Adrenal gland (tissue), 12 donors: ENCODE results near the gene FCGR1A. TPM values are rescaled to one million over a fixed set of nuclear protein-coding genes. Genes with fewer than 3 reads are reported as not detected.

Experiments used
- polyA plus RNA-seq, 3 donors: library from polyadenylated mRNA; stranded (reverse); fragments of 200-250 nt in 2 of 3; fragments of 350-450 nt in 1 of 3; fragmentation: Illumina TruSeq in 1 of 3; extraction: RNeasy Lipid Tissue Mini Kit (QIAGEN cat#74804) in 1 of 3; gene quantifications; one replicate each; pipeline ENCODE4 v1.2.3, GENCODE V29; 2013 to 2014
- total RNA-seq, 9 donors: library from RNA; depleted of rRNA in 4 of 9; stranded (reverse); fragments of >200 nt in 4 of 9; fragments of 120-200 nt in 1 of 9; fragmentation: NEBNext Ultra II Directional in 1 of 9; extraction: Animal tissue kit (Norgen Biotek cat#: 25700) in 1 of 9; gene quantifications; one replicate each; pipeline versions ENCODE4 v1.1.0 to v1.2.4, GENCODE V29; 2013 to 2023
- donor health status: healthy with polysubstance abuse.
- donor health status: Bipolar disorder and iron deficiency.
- donor health status: DM: yes; HTN: yes; CAD: no.
- donor health status: DM: no; HTN: no; CAD: no.
- donor health status: DM: no; HTN: no; CAD: no.
- donor health status: DM: yes; HTN: yes; CAD: no.

The FCGR1A gene
- total and polyA plus RNA-seq, 12 donors, result 2.3 to 64.2 (median 20.9) TPM

Other genes starting within 250 kb of the FCGR1A start
- not detected for gene PPIAL4C, start 198.8 kb upstream of the FCGR1A start, total RNA-seq
- 1 to 10 TPM in 1 of 3 donors, not detected in 2; 1.0 TPM for gene PPIAL4C, start 198.8 kb upstream of the FCGR1A start, polyA plus RNA-seq
- gene BOLA1, start 116.9 kb downstream of the FCGR1A start, total RNA-seq, result 10 to 100 TPM; 12.3 to 63.8 (median 32.7) TPM
- 10 to 100 TPM; 12.2 to 50.2 (median 41.0) TPM for gene BOLA1, start 116.9 kb downstream of the FCGR1A start, polyA plus RNA-seq
- gene SV2A, start 135.2 kb downstream of the FCGR1A start, total RNA-seq, result 10 to 100 TPM in 4 of 9 donors, 1 to 10 TPM in 5; 2.8 to 31.8 (median 8.1) TPM
- 10 to 100 TPM; 11.1 to 24.1 (median 12.8) TPM for gene SV2A, start 135.2 kb downstream of the FCGR1A start, polyA plus RNA-seq
- 10 to 100 TPM; 10.2 to 59.3 (median 27.6) TPM for gene SF3B4, start 145.1 kb downstream of the FCGR1A start, total RNA-seq
- 10 to 100 TPM; 41.0 to 83.6 (median 57.5) TPM for gene SF3B4, start 145.1 kb downstream of the FCGR1A start, polyA plus RNA-seq
- 10 to 100 TPM; 14.5 to 70.6 (median 40.2) TPM for gene MTMR11, start 154.2 kb downstream of the FCGR1A start, total RNA-seq
- 10 to 100 TPM; 52.6 to 70.0 (median 60.2) TPM for gene MTMR11, start 154.2 kb downstream of the FCGR1A start, polyA plus RNA-seq
- gene OTUD7B, start 228.0 kb downstream of the FCGR1A start, total RNA-seq, result 10 to 100 TPM; 14.4 to 45.7 (median 24.4) TPM
- 10 to 100 TPM in 2 of 3 donors, 1 to 10 TPM in 1; 5.7 to 18.4 (median 10.2) TPM for gene OTUD7B, start 228.0 kb downstream of the FCGR1A start, polyA plus RNA-seq